NOMO-1 (cell line): ENCODE results near the gene PLRG1.

ENCODE experiments used
- DNase-seq, 2 experiments: peaks; one replicate each; lab custom pipeline; 2025; ENCODE audit not compliant: unreplicated experiment in 2 of 2; lab: John Stamatoyannopoulos, UW

Gene PLRG1

GRCh38 chr4:154526151-154526550 lies 24.0 kb downstream of the PLRG1 start:
- DNase-seq = peak; percentile 76 to 96

GRCh38 chr4:154521607-154522006 lies 28.6 kb downstream of the PLRG1 start:
- no peak for DNase-seq

- DNase-seq = no peak
Observed at GRCh38 chr4:154519214-154519613, 31.0 kb downstream of the PLRG1 start.

GRCh38 chr4:154517591-154517990 lies 32.6 kb downstream of the PLRG1 start:
- no peak for DNase-seq

GRCh38 chr4:154516318-154517029 lies 33.7 kb downstream of the PLRG1 start:
- DNase-seq = no peak

GRCh38 chr4:154511981-154512380 lies 38.2 kb downstream of the PLRG1 start:
- no peak for DNase-seq

- no peak for DNase-seq
Observed at GRCh38 chr4:154511548-154511947, 38.7 kb downstream of the PLRG1 start.

- DNase-seq = no peak
Observed at GRCh38 chr4:154507156-154507555, 43.0 kb downstream of the PLRG1 start.

GRCh38 chr4:154506253-154506652 lies 43.9 kb downstream of the PLRG1 start:
- DNase-seq = peak in 1 of 2 experiments; percentile 22

GRCh38 chr4:154503598-154503997 lies 46.6 kb downstream of the PLRG1 start:
- peak in 1 of 2 experiments; percentile 16 for DNase-seq

GRCh38 chr4:154502111-154502510 lies 48.1 kb downstream of the PLRG1 start:
- no peak for DNase-seq

GRCh38 chr4:154497889-154498288 lies 52.3 kb downstream of the PLRG1 start:
- no peak for DNase-seq

- no peak for DNase-seq
Observed at GRCh38 chr4:154495867-154496266, 54.3 kb downstream of the PLRG1 start.

- no peak for DNase-seq
Observed at GRCh38 chr4:154492288-154492687, 57.9 kb downstream of the PLRG1 start.

GRCh38 chr4:154491341-154492271 lies 58.6 kb downstream of the PLRG1 start, which contains the start of gene DCHS2:
TSS of gene DCHS2 (minus strand) at chr4:154491799. CDS start at chr4:154491355, 444 bp downstream.
- peak; percentile 37 to 61 for DNase-seq

- DNase-seq = no peak
Observed at GRCh38 chr4:154490583-154491340, 59.4 kb downstream of the PLRG1 start.

- no peak for DNase-seq
Observed at GRCh38 chr4:154490234-154490582, 60.0 kb downstream of the PLRG1 start.

- no peak for DNase-seq
Observed at GRCh38 chr4:154489558-154490233, 60.5 kb downstream of the PLRG1 start.

- peak; percentile 6 to 49 for DNase-seq
Observed at GRCh38 chr4:154487145-154487544, 63.1 kb downstream of the PLRG1 start.

- DNase-seq = peak; percentile 65 to 82
Observed at GRCh38 chr4:154485127-154485773, 65.0 kb downstream of the PLRG1 start.
